ENCODE results near the gene GPR37.

GPR37 gene

DNA sequence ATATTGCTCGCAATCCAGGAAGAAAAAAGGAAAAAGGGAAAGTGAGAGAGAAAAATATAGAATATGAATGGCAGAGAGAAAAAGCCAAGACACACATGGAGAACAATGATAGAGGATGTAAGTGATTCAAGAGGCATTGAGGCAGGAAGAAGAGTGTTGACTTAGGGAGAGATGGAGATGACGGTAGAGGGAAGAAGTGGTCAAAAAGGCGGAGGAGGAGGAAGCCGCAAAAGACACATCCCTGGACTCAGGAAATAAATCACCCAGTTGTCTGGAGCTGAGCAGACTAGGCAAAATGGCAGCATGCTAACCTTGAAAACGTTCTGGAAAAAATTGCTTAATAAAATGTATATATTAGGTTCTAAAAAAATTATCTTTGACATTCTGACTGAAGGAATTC lies 17.7 kb upstream of the GPR37 start:
- TF ChIP-seq CTCF (conservative IDR thresholded peaks at IDR 0.05; ENCODE audit: low read depth, low read length): no peak

DNA sequence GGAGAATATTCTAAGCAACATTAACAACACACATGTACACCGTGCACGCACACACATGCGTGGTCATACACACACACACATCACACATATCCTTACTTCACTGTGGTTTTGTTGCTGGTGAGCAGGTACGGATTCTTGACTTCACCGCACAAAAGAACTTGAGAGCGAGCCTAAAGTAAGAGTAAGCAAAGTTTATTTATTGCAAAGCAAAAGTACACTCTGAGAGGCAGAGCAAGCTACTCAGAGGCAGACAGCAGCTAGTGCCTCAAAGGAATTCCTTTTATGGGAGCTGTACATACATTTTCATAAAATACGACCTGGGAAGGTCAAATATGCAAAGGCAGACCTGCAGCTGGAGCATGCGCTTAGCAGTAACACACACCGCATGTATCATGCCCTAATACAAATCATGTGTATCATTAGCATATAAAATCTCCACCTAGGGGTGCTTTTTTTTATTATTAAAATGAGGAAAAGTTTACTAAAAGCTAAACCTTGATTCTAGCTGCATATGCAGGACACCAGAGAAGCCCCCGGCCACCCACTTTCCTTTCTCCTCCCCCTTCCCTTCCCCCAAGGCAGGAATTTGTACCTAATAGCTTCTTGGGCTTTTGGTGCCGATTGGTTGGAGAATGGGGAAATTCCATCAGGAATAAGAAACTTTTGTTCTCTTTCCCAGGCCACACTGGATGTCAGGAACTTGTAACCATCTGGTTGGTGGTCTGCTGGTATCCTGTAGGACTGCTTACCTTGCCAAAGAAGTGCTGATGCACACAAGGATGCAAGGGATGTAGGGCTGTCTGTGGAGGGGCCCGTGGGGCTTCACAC lies 16.5 kb upstream of the GPR37 start:
- H2AFZ ChIP-seq (ENCODE audit: low read depth): no peak overlapping the region
- no peak for TF ChIP-seq CTCF (conservative IDR thresholded peaks at IDR 0.05; ENCODE audit: low read depth, low read length)
- no peak overlapping the region for H3K27ac ChIP-seq
- H3K27me3 ChIP-seq (ENCODE audit: insufficient read depth, low read depth): no peaks in the 10 kb centered on the region
- H3K36me3 ChIP-seq (ENCODE audit: insufficient read depth): no peaks in the 10 kb centered on the region
- no peak overlapping the region for H3K9ac ChIP-seq
- H4K20me1 ChIP-seq (ENCODE audit: insufficient read depth): no peaks in the 10 kb centered on the region
- H3K4me3 ChIP-seq (IDR thresholded peaks at IDR 0.05; ENCODE audit: insufficient read depth, low read depth, low read length): no peak overlapping the region
- no peak overlapping the region for H3K4me2 ChIP-seq
- H3K79me2 ChIP-seq (ENCODE audit: insufficient read depth, low read depth): no peaks in the 10 kb centered on the region
- H3K4me1 ChIP-seq (ENCODE audit: low read depth, poor library complexity, severe bottlenecking): no peaks in the 10 kb centered on the region

More for the DNA sequence above, 17.7 kb upstream of the GPR37 start:
- Histone ChIP-seq H3K4me1 (ENCODE audit: low read depth, poor library complexity, severe bottlenecking) (no peaks in the 10 kb centered on the region), H3K27me3 (ENCODE audit: insufficient read depth, low read depth) (no peaks in the 10 kb centered on the region), H4K20me1 (ENCODE audit: insufficient read depth) (no peaks in the 10 kb centered on the region), H3K4me2 (no peak overlapping the region), H3K36me3 (ENCODE audit: insufficient read depth) (no peaks in the 10 kb centered on the region), H3K79me2 (ENCODE audit: insufficient read depth, low read depth) (no peaks in the 10 kb centered on the region), H3K27ac (no peak overlapping the region), H3K4me3 (IDR thresholded peaks at IDR 0.05; ENCODE audit: insufficient read depth, low read depth, low read length) (no peak overlapping the region), H2AFZ (ENCODE audit: low read depth) (no peak overlapping the region), H3K9ac (no peak overlapping the region)

GRCh38 chr7:124781418-124781817 lies 15.8 kb upstream of the GPR37 start:
- Histone ChIP-seq H3K4me1 (ENCODE audit: low read depth, poor library complexity, severe bottlenecking) (no peaks in the 10 kb centered on the region), H3K27ac (no peak overlapping the region), H3K36me3 (ENCODE audit: insufficient read depth) (no peaks in the 10 kb centered on the region), H3K79me2 (ENCODE audit: insufficient read depth, low read depth) (no peaks in the 10 kb centered on the region), H3K27me3 (ENCODE audit: insufficient read depth, low read depth) (no peaks in the 10 kb centered on the region), H3K4me2 (no peak overlapping the region), H4K20me1 (ENCODE audit: insufficient read depth) (no peaks in the 10 kb centered on the region), H3K9ac (no peak overlapping the region), H2AFZ (ENCODE audit: low read depth) (no peak overlapping the region), H3K4me3 (IDR thresholded peaks at IDR 0.05; ENCODE audit: insufficient read depth, low read depth, low read length) (no peak overlapping the region)
- TF ChIP-seq CTCF (conservative IDR thresholded peaks at IDR 0.05; ENCODE audit: low read depth, low read length): no peak

DNA sequence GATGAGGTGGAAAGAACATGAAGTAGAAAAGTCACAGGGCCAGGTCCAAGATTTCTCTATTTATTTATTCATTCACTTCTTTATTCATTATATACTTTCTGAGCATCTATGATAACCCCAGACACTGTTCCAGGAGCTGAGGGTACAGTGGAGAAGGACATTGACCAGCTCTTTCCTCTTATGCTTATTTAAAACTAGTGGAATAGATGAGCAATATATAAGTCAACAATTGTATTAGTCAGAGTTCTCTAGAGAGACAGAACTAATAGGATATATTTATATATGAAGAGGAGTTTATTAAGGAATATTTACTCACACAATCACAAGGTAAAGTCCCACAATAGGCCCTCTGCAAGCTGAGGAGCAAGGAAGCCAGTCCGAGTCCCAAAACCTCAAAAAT lies 15.0 kb upstream of the GPR37 start:
- H2AFZ ChIP-seq (ENCODE audit: low read depth): no peak overlapping the region
- no peak overlapping the region for H3K4me3 ChIP-seq (IDR thresholded peaks at IDR 0.05; ENCODE audit: insufficient read depth, low read depth, low read length)
- no peak for TF ChIP-seq CTCF (conservative IDR thresholded peaks at IDR 0.05; ENCODE audit: low read depth, low read length)

More for the DNA sequence above, 15.0 kb upstream of the GPR37 start:
- H4K20me1 ChIP-seq (ENCODE audit: insufficient read depth): no peaks in the 10 kb centered on the region
- no peak overlapping the region for H3K9ac ChIP-seq
- no peaks in the 10 kb centered on the region for H3K4me1 ChIP-seq (ENCODE audit: low read depth, poor library complexity, severe bottlenecking)
- H3K36me3 ChIP-seq (ENCODE audit: insufficient read depth): no peaks in the 10 kb centered on the region
- H3K27ac ChIP-seq: no peak overlapping the region
- H3K4me2 ChIP-seq: no peak overlapping the region
- H3K79me2 ChIP-seq (ENCODE audit: insufficient read depth, low read depth): no peaks in the 10 kb centered on the region
- H3K27me3 ChIP-seq (ENCODE audit: insufficient read depth, low read depth): no peaks in the 10 kb centered on the region

Data from KMS-11 (cell line).